ENCODE results near the gene SRSF11. TPM values are rescaled to one million over a fixed set of nuclear protein-coding genes. Genes with fewer than 3 reads are reported as not detected.

Gene SRSF11
- total RNA-seq, 4 donors from 2014 or later: 179 to 306 (median 204) TPM

GRCh38 chr1:70284366-70284765, 63.2 kb downstream of the SRSF11 start:
- no peaks in the 10 kb centered on the region for H3K9me3 ChIP-seq
- H3K4me3 ChIP-seq: no peak overlapping the region
- H3K27ac ChIP-seq: no peak overlapping the region
- no peaks in the 10 kb centered on the region for H3K4me1 ChIP-seq
- TF ChIP-seq POLR2A (IDR thresholded peaks at IDR 0.05) (no peak), EP300 (IDR thresholded peaks at IDR 0.05) (no peak)
- TF ChIP-seq, protein P1, sequence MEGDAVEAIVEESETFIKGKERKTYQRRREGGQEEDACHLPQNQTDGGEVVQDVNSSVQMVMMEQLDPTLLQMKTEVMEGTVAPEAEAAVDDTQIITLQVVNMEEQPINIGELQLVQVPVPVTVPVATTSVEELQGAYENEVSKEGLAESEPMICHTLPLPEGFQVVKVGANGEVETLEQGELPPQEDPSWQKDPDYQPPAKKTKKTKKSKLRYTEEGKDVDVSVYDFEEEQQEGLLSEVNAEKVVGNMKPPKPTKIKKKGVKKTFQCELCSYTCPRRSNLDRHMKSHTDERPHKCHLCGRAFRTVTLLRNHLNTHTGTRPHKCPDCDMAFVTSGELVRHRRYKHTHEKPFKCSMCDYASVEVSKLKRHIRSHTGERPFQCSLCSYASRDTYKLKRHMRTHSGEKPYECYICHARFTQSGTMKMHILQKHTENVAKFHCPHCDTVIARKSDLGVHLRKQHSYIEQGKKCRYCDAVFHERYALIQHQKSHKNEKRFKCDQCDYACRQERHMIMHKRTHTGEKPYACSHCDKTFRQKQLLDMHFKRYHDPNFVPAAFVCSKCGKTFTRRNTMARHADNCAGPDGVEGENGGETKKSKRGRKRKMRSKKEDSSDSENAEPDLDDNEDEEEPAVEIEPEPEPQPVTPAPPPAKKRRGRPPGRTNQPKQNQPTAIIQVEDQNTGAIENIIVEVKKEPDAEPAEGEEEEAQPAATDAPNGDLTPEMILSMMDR (IDR thresholded peaks at IDR 0.05): no peak
- 90 to 93% methylated on average over 2 of the region's 2 CpGs for WGBS, 2 donors
- H3K27me3 ChIP-seq: no peaks in the 10 kb centered on the region
- DNase-seq (ENCODE audit: low spot score in 2 of 2): no peak
- H3K36me3 ChIP-seq: peaks cover 0 to 39% (median 0%) of the 10 kb centered on the region in 3 donors

GRCh38 chr1:70286453-70286852, 65.3 kb downstream of the SRSF11 start:
- no peak overlapping the region for H3K4me3 ChIP-seq
- H3K27ac ChIP-seq: no peak overlapping the region
- H3K36me3 ChIP-seq: peaks cover 0 to 43% (median 0%) of the 10 kb centered on the region in 3 donors
- TF ChIP-seq, protein P1 (IDR thresholded peaks at IDR 0.05): no peak
- TF ChIP-seq POLR2A (IDR thresholded peaks at IDR 0.05) (no peak), EP300 (IDR thresholded peaks at IDR 0.05) (no peak)
- 86 to 88% methylated on average over 5 of the region's 5 CpGs for WGBS, 2 donors
- H3K4me1 ChIP-seq: no peaks in the 10 kb centered on the region
- H3K27me3 ChIP-seq: no peaks in the 10 kb centered on the region
- no peak for DNase-seq (ENCODE audit: low spot score in 2 of 2)
- no peaks in the 10 kb centered on the region for H3K9me3 ChIP-seq

- H3K27ac ChIP-seq: no peak overlapping the region
- no peaks in the 10 kb centered on the region for H3K9me3 ChIP-seq
- no peaks in the 10 kb centered on the region for H3K27me3 ChIP-seq
- H3K36me3 ChIP-seq: peaks cover 0 to 55% (median 4%) of the 10 kb centered on the region in 3 donors
- H3K4me1 ChIP-seq: no peaks in the 10 kb centered on the region
- TF ChIP-seq POLR2A (IDR thresholded peaks at IDR 0.05) (no peak), EP300 (IDR thresholded peaks at IDR 0.05) (no peak)
- TF ChIP-seq, protein P1 (IDR thresholded peaks at IDR 0.05): no peak
- no peak overlapping the region for H3K4me3 ChIP-seq
- no peak for DNase-seq (ENCODE audit: low spot score in 2 of 2)
Observed at GRCh38 chr1:70288166-70288565, 67.0 kb downstream of the SRSF11 start.

- H3K36me3 ChIP-seq: peaks cover 0 to 72% (median 4%) of the 10 kb centered on the region in 3 donors
- 56% methylated on average over 1 of the region's 1 CpG for WGBS, 2 donors
- H3K27ac ChIP-seq: no peak overlapping the region
Observed at GRCh38 chr1:70290218-70290617, 69.0 kb downstream of the SRSF11 start.

GRCh38 chr1:70293186-70293843, 72.1 kb downstream of the SRSF11 start:
- Histone ChIP-seq H3K36me3 (peaks cover 0 to 79% (median 4%) of the 10 kb centered on the region in 3 donors), H3K4me1 (no peaks in the 10 kb centered on the region), H3K4me3 (no peak overlapping the region), H3K27me3 (no peaks in the 10 kb centered on the region), H3K27ac (no peak overlapping the region), H3K9me3 (no peaks in the 10 kb centered on the region)
- no peak for DNase-seq (ENCODE audit: low spot score in 2 of 2)
- TF ChIP-seq POLR2A (IDR thresholded peaks at IDR 0.05): no peak
- TF ChIP-seq EP300 (IDR thresholded peaks at IDR 0.05): no peak
- TF ChIP-seq, protein P1 (IDR thresholded peaks at IDR 0.05): no peak

More at GRCh38 chr1:70290218-70290617, 69.0 kb downstream of the SRSF11 start:
- Histone ChIP-seq H3K4me3 (no peak overlapping the region), H3K9me3 (no peaks in the 10 kb centered on the region), H3K4me1 (no peaks in the 10 kb centered on the region), H3K27me3 (no peaks in the 10 kb centered on the region)
- no peak for TF ChIP-seq POLR2A (IDR thresholded peaks at IDR 0.05)
- no peak for TF ChIP-seq EP300 (IDR thresholded peaks at IDR 0.05)
- TF ChIP-seq, protein P1 (IDR thresholded peaks at IDR 0.05): no peak
- no peak for DNase-seq (ENCODE audit: low spot score in 2 of 2)
